MM.1S (cell line): ENCODE results near the gene POLA2.

Experiments
- CTCF ChIP-seq: fragments of 300-600 bp; sonication (generic); IDR thresholded peaks from 2 replicates; pipeline ENCODE4 v1.5.1; 2016; ENCODE audit warnings: antibody characterized with exemption, low read length, mixed read lengths
- EZH2 ChIP-seq: fragments of 300-600 bp; sonication (generic); optimal IDR thresholded peaks from 2 replicates; pipeline ENCODE3; 2017; ENCODE audit warnings: low read depth, mild to moderate bottlenecking, antibody characterized with exemption, low read length, mixed read lengths

GRCh38 chr11:65310736-65311135 is 49.0 kb downstream of the POLA2 start:
- TF ChIP-seq EZH2 = no peak
- TF ChIP-seq CTCF = no peak
